Measurements from ENCODE around the gene FTL. TPM values are rescaled to one million over a fixed set of nuclear protein-coding genes. Genes with fewer than 3 reads are reported as not detected.

FTL gene
- total and polyA plus RNA-seq, 4 donors: 2,528 to 16,395 (median 12,201) TPM

GRCh38 chr19:48964205-48965039 lies 687 bp upstream of the FTL start:
- Histone ChIP-seq H3K4me3 (ENCODE audit: low read depth in 1 of 3, low read length in 3 of 3) (peak overlapping the region; percentile 53 to 69 (median 64)), H3K9me3 (ENCODE audit: control insufficient read depth in 4 of 4, low read length in 3 of 4) (no peaks in the 10 kb centered on the region), H3K4me1 (ENCODE audit: control insufficient read depth in 4 of 4, insufficient read depth in 4 of 4, low read length in 3 of 4) (peaks cover 7 to 36% (median 25%) of the 10 kb centered on the region in 4 donors), H3K9ac (ENCODE audit: low read depth in 1 of 2, low read length in 2 of 2) (peak overlapping the region; percentile 92), H3K27ac (ENCODE audit: low read depth in 1 of 2, low read length in 2 of 2) (peak overlapping the region; percentile 90 to 96), H3K27me3 (ENCODE audit: control insufficient read depth in 4 of 4, insufficient read depth in 4 of 4, low read length in 3 of 4) (no peaks in the 10 kb centered on the region), H3K36me3 (ENCODE audit: control insufficient read depth in 4 of 4, insufficient read depth in 3 of 4, low read depth in 1 of 4, low read length in 3 of 4) (peaks cover 0 to 5% (median 1%) of the 10 kb centered on the region in 4 donors)
- peak; percentile 47 for DNase-seq (ENCODE audit: low spot score)
- TF ChIP-seq REST (IDR thresholded peaks at IDR 0.05) (no peak), MAX (IDR thresholded peaks at IDR 0.05) (peak; percentile 21), RXRA (IDR thresholded peaks at IDR 0.05) (no peak), NR2F2 (IDR thresholded peaks at IDR 0.05) (no peak), FOXA1 (IDR thresholded peaks at IDR 0.05) (no peak), ATF3 (IDR thresholded peaks at IDR 0.05) (no peak), CTCF (IDR thresholded peaks at IDR 0.05; ENCODE audit: low read depth, low read length, missing input control) (no peak), ZBTB33 (IDR thresholded peaks at IDR 0.05) (no peak)
- WGBS: 6% methylated on average over 19 of the region's 19 CpGs

DNA sequence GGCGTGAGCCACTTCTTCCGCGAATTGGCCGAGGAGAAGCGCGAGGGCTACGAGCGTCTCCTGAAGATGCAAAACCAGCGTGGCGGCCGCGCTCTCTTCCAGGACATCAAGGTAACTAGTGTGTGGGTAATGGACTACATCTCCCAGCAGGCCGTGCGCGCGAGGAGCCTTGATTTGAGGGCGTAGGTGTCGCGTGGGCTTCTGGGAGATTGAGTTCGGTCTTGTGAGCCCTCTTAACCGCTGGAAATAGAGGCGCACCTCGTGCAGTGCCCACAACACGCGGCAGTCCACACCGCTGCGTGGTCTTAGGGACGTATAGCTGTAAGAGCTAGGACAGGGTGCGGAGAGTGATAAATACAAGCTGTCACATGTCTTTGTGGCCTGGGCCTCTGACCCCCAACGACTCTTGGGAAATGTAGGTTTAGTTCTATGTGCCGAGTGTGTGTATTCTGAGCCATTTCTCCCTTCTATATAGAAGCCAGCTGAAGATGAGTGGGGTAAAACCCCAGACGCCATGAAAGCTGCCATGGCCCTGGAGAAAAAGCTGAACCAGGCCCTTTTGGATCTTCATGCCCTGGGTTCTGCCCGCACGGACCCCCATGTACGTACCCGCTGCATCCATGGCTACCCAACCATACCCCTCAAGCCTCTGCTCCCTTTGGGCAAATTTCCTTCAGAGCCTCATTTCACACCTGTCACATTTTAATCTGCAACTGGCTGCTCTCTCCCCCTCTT lies 864 bp downstream of the FTL start:
- Histone ChIP-seq H3K4me1 (ENCODE audit: control insufficient read depth in 4 of 4, insufficient read depth in 4 of 4, low read length in 3 of 4) (peaks cover 2 to 36% (median 23%) of the 10 kb centered on the region in 4 donors), H3K9me3 (ENCODE audit: control insufficient read depth in 4 of 4, low read length in 3 of 4) (no peaks in the 10 kb centered on the region), H3K9ac (ENCODE audit: low read depth in 1 of 2, low read length in 2 of 2) (peak overlapping the region; percentile 61 to 92), H3K4me3 (ENCODE audit: low read depth in 1 of 3, low read length in 3 of 3) (peak overlapping the region; percentile 63 to 93 (median 66)), H3K36me3 (ENCODE audit: control insufficient read depth in 4 of 4, insufficient read depth in 3 of 4, low read depth in 1 of 4, low read length in 3 of 4) (peaks cover 3 to 8% (median 4%) of the 10 kb centered on the region in 4 donors), H3K27me3 (ENCODE audit: control insufficient read depth in 4 of 4, insufficient read depth in 4 of 4, low read length in 3 of 4) (no peaks in the 10 kb centered on the region), H3K27ac (ENCODE audit: low read depth in 1 of 2, low read length in 2 of 2) (peak overlapping the region; percentile 84 to 91)
- TF ChIP-seq FOXA1 (IDR thresholded peaks at IDR 0.05) (no peak), RXRA (IDR thresholded peaks at IDR 0.05) (peak in 1 of 2 donors; percentile 14)
- peak; percentile 90 for DNase-seq (ENCODE audit: low spot score)
- WGBS: 3% methylated on average over 36 of the region's 36 CpGs
